HK-2 (cell line): ENCODE measurements around the gene PICK1.
A peak's percentile ranks its signal among the peaks of the same experiment; 100 is the strongest.

Experiments
- DNase-seq: peaks from one replicate; pipeline ENCODE4 v3.0.0-alpha.2; 2018; ENCODE audit not compliant: unreplicated experiment

PICK1 gene

DNA sequence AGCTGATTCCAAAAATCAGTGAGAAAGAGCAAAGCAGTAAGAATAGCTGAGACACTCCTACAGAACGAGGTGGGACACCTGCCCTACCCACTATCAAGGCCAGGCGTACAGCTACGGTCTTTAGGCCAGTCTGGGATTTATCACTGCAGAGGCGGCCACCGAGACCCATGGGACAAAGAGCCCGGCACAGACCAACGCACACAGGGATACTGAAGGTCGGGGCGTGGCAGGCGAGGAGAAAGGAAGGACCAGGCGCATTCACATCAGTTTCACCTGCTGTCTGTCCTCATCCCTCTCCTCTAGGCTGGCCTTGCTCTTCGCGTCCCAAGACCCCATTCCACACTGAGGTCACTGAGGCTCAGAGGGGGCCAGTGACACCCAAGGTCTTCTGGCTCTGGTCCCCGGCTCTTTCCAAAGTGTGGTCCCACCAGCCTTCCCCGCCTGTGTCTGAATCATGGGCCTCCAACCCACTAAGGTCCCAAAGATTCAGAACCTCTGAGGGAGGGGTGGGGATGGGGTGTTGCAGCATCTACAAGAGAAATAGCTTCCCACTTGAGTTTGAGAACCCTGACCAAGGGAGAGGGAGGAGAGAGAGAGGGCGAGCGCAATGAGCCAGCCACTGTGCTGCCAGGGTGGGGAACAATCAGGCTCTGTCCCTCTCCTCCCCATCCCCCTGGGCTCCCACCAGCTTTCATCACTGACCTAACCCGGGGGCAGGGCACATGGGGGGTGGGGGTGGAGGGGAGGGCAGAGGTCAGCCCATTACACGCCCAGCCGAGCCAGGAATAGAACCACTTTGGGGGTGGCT, 7.2 kb upstream of the PICK1 start:
- no peak for DNase-seq

DNA sequence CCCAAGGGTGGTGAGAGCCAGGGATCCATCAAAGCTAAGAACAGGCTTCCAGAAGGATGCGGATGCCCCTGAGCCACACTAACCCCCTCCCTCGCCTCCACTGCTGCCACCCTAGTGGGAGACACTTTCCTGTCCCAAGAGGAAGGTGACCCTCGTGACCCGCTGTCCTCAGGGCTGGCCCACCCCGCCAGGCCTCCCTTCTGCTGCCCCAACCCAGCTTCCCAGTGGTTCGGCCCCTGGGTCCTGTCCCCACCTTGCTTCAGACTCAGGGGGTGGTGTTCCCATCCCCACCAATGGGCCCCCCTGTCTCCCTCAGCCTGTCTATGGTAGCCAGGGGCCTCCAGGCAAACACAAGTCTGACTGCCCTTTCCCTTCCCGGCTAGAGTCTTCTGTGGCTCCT, 6.5 kb upstream of the PICK1 start:
- DNase-seq, result no peak

DNA sequence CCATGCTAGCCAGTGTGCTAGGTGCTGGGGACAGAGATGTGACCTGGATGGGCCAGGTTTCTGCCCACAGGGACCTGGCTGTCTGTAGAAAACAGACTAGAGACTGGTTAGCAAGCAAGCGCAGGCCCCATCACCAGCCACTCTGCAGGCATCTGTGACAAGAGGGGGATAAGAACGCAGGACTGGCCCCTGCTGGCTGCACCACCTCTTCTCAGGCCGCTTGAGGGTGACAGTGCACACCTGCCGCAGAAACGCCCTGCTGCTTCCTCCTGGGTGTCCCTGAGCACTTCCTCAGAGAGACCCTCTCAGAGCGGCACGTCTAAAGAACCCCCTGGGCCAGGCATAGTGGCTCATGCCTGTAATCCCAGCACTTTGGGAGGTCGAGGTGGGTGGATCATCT, 5.9 kb upstream of the PICK1 start:
- no peak for DNase-seq

DNA sequence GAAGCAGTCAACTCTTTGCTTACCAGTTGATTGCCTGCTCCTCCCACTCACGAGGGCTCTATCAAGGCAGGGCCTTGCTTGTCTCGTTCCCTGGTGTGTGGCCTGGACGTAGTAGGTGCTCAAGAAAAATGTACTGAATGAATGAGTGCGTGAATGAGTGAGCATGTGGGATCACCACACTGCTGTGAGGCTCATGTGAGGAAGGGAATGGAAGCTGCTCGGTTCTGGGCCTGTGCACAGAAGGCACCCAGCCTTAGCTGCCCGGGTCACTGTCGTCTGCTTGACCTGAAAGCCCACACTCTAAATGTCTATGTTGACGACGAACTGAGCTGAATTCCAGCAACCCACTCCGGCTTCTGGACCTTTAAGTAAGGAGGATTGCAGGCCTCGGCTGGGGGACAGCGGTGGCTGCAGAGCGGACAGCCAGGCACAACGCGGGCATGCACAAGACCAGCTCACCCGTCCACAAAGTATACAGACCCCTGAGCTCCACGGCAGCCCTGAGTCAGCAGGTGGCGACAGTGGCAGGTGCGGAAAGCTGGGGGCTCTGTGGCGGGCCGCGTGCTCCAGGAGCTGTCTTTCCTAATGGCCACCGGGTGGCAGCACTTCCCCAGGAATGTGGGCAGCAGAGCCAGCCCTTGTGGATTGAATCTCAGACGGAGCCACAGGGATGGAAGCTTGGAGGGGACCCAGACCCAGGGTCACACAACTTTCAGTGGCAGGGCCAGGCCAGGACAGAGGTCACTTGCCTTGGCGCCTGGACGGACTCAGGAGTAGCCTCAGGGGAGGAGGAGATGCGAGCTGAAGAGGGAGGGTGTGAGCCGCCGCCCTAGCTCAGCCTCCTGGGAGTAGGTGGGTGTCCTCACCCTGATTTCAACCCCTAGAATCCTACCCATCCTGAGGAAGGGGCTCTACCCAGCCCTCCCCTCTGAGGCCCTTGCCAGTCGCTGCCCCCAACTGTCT, 5.0 kb upstream of the PICK1 start:
- DNase-seq, result peak; percentile 77

DNA sequence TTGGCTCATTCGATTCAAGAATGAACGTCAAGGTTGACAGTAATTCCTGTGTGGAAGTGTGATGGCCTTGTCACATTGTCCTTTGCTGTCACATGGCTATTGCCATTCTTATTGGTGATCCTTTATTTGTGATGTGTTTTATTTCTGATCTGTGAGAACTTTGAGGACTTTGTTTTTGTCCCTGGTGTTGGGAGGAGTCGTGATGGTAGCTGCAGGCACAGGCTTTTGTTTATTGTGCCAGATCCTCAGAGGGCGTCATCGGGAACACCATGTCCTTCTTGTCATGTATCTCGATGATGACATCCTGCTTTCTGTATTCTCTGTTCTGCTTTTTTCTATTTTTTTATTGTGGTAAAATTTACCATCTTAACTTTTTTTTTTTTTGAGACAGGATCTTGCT, 5.6 kb downstream of the PICK1 start:
- no peak for DNase-seq

DNA sequence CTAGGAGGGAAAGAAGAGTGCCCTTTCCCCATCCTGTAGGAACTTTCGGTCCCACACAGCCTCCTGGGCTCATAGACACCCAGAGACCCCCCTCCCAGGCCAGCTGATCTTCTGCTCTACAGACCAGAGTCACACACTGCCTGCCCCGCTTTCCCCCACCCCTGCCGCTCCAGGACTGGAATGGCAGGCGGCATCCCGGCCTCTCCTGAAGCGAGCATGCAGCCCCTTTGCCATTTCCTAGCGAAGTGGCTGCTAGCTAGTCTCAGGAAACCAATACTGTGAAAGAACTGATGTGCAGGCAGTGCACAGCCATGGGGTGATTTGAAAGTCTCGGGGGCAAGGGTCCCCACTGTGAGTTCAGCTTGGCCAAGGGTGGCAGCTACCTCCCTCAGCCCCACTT, 8.3 kb downstream of the PICK1 start:
- DNase-seq, result no peak

DNA sequence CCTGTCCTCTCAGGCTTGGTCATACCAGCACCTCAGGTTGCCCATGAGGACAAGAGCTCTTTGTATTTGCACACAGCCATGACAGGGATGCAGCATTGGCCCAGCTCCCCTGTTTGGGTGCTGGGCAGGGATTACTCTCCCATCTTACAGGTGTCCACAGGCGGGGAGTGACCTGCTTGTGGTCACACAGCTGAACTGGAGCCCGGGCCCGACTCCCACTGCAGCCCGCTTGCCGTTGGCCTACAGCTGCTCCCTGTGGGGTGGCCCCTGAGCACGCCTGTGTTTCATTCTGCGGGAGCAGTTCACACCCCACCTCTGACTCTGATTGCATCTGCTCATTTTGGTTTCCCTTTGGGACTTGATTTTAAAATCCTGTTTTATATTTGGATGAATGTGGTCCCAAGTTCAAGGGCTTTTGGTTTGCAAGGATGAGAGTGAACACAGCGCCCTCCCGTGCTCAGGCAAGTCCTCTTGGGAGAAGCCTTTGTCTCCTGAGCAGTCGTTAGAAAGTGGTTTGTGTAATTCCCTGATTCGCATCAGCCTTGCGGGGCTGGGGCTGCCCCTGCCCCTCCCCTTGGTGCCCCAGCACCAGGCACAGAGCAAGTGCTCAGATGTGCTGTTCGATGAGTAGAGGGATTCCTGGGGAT, 9.3 kb downstream of the PICK1 start:
- DNase-seq, result no peak

DNA sequence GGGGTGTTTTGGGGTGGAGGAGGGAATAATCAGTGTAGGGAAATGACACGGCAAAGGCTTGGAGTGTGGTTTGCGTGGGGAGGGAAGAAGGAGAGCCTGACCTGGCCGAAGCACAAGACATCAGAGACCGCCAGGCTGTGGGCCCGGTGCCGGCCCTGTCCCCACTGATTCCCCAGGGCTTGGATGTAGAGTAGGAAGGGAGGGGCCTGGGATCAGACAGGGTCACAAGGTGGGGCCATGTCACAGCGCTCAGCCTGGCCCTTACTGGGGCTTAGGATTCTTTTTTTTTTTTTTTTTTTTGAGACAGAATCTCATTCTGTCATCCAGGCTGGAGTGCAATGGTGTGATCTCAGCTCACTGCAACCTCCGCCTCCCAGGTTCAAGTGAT, 9.8 kb downstream of the PICK1 start:
- DNase-seq, result no peak

DNA sequence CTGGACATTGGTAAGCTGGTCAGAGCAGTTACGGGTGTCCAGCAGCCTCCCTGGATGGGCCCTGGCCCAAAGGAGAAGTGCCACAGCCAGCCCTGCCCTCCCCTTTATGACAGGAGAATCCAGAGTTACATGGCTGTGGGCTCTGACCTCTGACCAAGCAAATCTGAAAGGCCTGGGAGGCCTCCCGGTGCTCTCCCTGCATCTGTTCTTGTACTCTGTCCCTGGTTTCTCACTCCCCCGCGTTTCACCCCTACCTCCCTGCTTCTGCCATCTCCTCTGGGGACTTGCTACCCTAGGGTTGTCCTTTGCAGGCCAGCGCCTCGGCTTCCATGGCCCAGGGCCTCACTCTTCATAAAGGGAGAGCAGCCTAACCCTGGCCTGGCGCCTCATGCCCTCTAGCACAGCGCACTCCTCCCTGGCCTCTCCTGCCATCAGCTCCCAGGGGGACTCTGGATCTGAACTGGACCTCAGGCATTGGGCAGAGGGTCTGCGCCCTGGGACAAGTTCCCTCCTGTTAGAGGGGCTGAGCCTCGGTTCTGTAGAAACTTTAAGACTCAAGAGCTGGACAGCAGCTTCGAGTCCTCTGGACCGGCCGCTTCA, 10.7 kb downstream of the PICK1 start:
- no peak for DNase-seq

DNA sequence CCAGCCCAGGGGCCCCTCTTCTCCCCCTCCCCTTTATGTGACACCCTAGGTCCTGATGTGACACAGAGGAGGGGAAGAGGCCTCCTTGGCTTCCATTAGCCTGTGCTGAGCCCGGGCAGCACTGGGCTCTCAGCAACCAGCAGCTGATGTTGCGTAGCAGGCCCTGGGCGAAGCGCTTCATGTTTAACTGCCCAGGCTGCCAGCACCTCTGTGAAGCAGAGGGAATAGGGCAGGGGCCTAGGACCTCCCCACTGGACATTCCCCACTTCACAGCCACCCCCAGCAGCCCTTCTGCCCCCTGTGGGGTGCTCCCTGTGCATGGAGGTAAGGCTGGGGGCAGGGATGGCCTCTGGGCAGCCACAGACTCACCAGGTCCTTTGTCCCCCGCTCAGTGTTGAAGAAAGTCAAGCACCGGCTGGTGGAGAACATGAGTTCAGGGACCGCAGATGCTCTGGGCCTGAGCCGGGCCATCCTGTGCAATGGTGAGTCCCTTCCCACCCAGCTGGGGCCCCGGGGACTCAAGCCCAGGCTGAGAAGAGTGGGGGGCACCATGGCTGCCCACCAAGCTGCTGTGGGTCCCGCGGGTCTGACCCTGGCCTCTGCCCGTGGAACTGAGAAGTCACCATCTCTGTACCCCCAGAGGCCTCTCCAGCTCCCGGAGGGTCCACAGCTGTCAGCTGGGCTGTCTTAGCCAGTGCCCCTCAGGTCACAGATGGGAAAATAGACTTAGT, 11.6 kb downstream of the PICK1 start:
- no peak for DNase-seq

DNA sequence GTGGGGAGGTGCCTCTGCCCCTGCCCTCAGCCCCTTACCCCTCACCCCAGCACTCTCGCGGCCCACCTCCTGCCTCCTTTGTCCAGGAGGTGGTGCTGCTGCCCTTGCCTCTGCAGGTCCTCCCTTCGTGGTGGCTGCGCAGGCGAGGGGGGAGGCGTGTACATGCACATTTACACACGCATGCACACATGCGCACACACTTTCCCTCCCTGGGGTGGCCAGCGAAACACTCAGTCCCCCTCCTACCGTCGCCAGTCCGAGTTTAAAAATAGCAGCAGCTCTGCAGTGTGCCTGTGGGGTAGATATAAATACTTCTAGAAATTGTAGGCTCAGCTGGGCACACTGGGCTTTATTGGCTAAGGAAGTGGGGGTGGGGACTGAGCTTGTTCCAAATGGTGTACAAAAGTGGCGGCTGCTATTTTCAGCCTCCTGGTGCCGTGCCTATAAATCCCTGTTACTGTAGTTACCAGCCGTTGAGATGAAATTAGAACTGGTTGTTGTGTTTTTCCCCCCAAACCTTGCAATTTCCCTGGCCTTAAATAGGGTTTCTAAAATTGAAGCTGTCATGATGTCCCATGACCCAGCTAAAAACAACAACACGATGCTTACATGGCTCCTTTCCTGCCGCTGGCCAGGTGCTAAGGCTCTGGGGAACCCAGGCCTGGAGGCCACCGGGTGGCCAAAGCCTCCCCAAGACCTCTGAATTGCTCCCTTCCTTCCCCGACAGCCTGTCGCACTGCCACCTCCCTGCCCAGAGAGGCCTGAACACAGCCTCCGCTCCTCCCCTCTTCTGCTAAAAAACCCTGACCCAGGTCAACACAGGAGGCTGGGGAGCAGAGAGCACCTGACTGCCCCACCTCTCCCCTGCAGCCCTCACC, 12.4 kb downstream of the PICK1 start:
- DNase-seq, result no peak

DNA sequence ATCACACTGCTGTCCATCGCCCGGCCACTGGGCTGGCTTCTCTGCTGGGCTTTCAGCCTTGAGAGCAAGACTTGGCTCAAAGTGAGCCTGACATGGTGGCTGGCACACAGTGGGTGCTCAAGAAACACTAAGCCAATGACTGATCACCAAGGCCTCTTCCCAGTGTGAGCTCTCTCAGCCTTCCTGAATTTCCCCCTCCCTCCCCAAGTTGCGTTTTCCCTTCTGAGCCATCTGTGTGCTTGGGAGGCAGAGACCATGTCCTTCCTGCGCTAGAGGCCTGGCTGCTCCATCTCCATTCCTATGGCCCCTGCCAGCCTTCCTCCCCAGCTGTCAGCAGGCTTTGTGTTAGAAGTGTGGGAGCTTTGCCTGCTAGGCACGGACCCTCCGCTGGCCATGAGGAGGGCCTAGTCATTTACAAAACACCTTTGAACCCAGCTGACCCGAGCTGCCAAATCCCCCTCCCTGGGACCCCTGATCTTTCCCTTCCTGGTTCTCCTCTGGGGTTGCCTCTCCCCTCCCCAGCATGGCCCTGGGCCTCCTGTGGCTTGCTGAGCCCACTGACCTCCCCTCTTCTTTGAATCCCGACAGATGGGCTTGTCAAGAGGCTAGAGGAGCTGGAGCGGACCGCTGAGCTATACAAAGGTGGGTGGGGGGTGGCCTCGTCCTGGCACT, 13.2 kb downstream of the PICK1 start:
- no peak for DNase-seq

DNA sequence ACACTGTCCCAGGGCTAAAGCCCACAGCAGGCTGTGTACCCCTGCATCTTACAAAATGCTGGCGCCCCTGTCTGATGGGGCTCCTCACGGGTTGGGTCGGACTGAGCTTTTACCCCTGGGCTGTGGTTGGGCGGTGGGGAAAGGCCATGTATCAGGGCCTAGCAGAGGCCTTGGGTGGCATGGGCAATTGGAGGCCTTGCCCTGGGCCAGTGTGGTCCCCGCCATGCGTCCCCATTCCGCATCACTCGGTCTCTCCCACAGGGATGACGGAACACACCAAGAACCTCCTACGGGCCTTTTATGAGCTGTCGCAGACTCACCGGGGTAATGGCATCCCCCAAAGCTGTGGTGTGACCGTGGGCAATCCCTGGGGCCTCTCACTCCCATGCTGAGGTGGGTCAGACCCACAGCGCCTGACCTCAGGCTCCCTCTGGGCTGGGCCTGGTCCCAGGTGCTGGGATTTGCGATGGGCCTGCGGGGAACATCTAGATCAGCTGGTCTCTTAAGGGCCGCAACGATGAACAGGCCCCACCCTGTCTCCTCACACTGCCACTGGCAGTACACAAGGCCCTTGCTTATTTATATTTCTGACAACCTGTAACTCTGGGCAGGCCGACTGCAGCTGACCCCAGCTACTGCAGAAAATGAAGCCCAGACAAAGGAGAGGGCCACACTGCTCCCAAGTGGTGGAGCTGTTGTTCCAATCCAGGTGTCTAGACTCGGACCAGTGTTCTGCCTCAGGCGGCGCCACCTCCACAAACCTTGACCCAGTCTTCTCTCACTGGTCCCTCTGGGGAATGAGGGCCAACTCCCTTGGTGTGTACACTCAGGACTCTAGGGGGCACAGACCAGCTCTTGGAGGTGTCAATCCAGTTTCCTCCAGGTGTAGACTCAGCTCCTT, 14.5 kb downstream of the PICK1 start:
- no peak for DNase-seq

DNA sequence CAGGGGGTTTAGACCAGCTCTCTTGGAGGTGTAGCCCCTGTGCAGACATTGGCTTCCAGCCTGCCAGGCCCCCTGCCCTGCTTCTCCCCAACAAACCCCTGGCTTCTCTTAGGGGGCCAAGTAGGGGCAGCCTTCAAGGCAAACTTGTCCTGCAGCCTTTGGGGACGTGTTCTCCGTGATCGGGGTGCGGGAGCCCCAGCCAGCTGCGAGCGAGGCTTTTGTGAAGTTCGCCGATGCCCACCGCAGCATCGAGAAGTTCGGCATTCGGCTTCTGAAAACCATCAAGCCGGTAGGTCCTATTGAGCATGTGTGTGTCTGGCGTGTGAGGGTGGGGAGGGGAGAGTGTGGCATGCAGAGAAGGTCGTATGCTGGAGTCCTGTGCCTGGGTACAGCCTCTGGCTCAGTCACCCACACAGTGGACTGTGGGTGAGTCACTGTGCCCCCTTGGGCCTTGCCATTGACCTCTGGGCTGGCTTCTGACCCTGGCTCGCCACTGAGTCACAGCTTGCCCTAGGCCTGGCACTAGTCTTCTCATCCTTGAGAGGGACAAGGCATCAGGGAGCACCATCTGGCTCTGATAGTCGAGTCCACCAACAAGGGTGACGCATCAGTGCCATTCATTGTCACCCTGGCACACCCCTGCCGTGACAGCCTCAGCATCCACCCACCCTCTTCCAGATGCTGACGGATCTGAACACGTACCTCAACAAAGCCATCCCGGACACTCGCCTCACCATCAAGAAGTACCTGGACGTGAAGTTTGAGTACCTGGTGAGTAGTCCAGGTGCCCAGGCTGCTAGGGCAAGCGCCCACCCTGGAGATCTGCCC, 15.3 kb downstream of the PICK1 start:
- DNase-seq, result no peak

DNA sequence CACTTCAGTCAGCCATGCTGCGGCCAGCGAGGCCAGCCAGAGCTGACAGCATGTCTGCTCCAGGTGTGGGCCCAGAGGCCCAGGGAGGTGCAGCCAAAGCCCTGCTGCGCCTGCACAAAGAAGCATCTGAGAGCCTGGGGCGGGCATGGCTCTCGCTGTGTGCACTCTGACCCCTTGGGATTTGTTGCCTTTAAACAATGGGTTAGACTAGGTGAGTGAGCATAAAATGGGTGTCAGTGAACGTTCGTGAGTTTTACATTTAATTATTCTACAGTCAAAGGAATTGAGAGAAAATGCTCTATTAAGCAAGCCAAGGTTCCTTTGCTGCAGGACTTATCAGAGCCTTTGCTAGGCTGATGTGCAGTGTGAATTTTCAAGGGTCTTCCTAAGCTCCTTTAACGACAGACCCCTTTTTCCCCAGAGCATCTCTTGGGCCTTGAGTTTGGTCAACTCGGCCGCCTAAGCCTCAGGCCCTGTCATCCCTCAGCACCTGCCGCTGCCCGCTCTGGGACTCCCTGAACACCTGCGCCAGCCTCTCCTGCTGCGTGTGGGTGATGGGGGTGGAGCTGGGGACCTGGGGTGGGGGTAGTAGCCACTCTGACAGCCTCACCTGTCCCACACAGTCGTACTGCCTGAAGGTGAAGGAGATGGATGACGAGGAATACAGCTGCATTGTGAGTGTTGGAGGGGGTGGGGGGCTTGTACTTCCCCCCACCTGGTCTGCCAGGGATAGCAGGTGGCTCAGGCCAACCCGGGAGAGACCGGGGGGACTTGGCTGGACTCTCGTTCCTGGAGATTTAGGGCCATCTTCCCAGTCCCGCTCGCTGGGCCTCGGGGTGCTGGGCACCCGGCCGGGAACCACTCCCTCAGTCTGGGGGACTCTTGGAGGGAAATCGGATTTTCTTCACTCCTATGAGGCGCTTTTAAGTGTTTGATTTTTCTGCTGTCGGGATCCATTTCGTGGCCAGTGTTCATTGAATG, 16.2 kb downstream of the PICK1 start:
- no peak for DNase-seq
